KMS-11 (cell line): ENCODE measurements around the gene DPPA3.

Experiments
- H2AFZ ChIP-seq: fragments of 200-600 bp; sonication (generic); 2 replicates; pipeline ENCODE4 v1.6.1; 2016; ENCODE audit warnings: antibody characterized with exemption, mixed run types, low read depth
- H3K27ac ChIP-seq: fragments of 200-600 bp; sonication (generic); 2 replicates; pipeline ENCODE4 v1.6.1; 2016; ENCODE audit warnings: mild to moderate bottlenecking, mixed run types
- H3K27me3 ChIP-seq: fragments of 200-600 bp; sonication (generic); 2 replicates; pipeline ENCODE4 v1.6.1; 2017; ENCODE audit warnings: mild to moderate bottlenecking, low read depth, mixed run types, moderate library complexity; ENCODE audit not compliant: insufficient read depth
- H3K36me3 ChIP-seq: fragments of 200-600 bp; sonication (generic); 2 replicates; pipeline ENCODE4 v1.6.1; 2017; ENCODE audit warnings: mild to moderate bottlenecking, mixed run types; ENCODE audit not compliant: insufficient read depth
- H3K4me1 ChIP-seq: fragments of 200-600 bp; sonication (generic); 2 replicates; pipeline ENCODE4 v1.6.1; 2016; ENCODE audit warnings: mild to moderate bottlenecking, low read depth, mixed run types; ENCODE audit not compliant: poor library complexity, severe bottlenecking
- H3K4me2 ChIP-seq: fragments of 200-600 bp; sonication (generic); 2 replicates; pipeline ENCODE4 v1.7.0; 2016; ENCODE audit warnings: mild to moderate bottlenecking, mixed run types
- H3K4me3 ChIP-seq: fragments of 200-600 bp; sonication (generic); IDR thresholded peaks from 2 replicates; pipeline ENCODE4 v1.6.1; 2017; ENCODE audit warnings: low read depth, low read length, mixed read lengths; ENCODE audit not compliant: insufficient read depth
- H3K79me2 ChIP-seq: fragments of 200-600 bp; sonication (generic); 2 replicates; pipeline ENCODE4 v1.6.1; 2016; ENCODE audit warnings: low read depth, mixed run types; ENCODE audit not compliant: insufficient read depth
- H3K9ac ChIP-seq: fragments of 200-600 bp; sonication (generic); 2 replicates; pipeline ENCODE4 v1.6.1; 2016; ENCODE audit warnings: mild to moderate bottlenecking, mixed run types
- H4K20me1 ChIP-seq: fragments of 200-600 bp; sonication (generic); 2 replicates; pipeline ENCODE4 v1.6.1; 2016; ENCODE audit warnings: mild to moderate bottlenecking, mixed run types; ENCODE audit not compliant: insufficient read depth
- TF ChIP-seq, protein P1 (sequence below): fragments of 200-600 bp; sonication (generic); conservative IDR thresholded peaks from 2 replicates; pipeline ENCODE4 v1.6.1; 2017; ENCODE audit warnings: low read depth, mild to moderate bottlenecking, antibody characterized with exemption, low read length, moderate library complexity, mixed read lengths

The DPPA3 gene

DNA sequence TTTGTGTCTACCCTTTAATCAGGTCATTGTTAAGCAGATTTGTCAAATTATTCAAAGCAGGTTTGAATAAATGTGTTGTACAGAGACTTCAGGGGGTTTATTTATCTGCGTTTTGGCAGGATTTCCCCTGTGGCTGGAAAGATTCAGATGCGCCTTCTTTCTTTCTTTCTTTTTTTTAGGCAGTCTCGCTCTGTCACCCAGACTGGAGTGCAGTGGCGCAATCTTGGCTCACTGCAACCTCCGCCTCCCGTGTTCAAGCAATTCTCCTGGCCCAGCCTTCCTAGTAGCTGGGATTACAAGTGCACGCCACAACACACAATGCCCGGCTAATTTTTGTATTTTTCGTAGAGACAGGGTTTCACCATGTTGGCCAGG, 47.5 kb downstream of the DPPA3 start:
- H3K4me2 ChIP-seq, result no peak overlapping the region
- no peak overlapping the region for H3K4me3 ChIP-seq
- H3K4me1 ChIP-seq, result no peaks in the 10 kb centered on the region
- H3K36me3 ChIP-seq, result no peaks in the 10 kb centered on the region
- no peaks in the 10 kb centered on the region for H3K27me3 ChIP-seq
- no peak overlapping the region for H3K27ac ChIP-seq
- H3K79me2 ChIP-seq, result no peaks in the 10 kb centered on the region
- TF ChIP-seq, protein P1, sequence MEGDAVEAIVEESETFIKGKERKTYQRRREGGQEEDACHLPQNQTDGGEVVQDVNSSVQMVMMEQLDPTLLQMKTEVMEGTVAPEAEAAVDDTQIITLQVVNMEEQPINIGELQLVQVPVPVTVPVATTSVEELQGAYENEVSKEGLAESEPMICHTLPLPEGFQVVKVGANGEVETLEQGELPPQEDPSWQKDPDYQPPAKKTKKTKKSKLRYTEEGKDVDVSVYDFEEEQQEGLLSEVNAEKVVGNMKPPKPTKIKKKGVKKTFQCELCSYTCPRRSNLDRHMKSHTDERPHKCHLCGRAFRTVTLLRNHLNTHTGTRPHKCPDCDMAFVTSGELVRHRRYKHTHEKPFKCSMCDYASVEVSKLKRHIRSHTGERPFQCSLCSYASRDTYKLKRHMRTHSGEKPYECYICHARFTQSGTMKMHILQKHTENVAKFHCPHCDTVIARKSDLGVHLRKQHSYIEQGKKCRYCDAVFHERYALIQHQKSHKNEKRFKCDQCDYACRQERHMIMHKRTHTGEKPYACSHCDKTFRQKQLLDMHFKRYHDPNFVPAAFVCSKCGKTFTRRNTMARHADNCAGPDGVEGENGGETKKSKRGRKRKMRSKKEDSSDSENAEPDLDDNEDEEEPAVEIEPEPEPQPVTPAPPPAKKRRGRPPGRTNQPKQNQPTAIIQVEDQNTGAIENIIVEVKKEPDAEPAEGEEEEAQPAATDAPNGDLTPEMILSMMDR, result no peak
- H4K20me1 ChIP-seq, result no peaks in the 10 kb centered on the region
- H3K9ac ChIP-seq, result no peak overlapping the region
- no peak overlapping the region for H2AFZ ChIP-seq
